Testis (tissue), 2 donors: ENCODE measurements around the gene PIRT.

Experiments
- POLR2A ChIP-seq: fragments of 450-650 bp; IDR thresholded peaks from one replicate; pipeline ENCODE4 v1.6.1; 2017; ENCODE audit warnings: antibody characterized with exemption, mild to moderate bottlenecking, moderate library complexity
- TF ChIP-seq, protein P1 (sequence below), 3 experiments: fragments of 450-650 bp in 2 of 3; fragments of 200-600 bp in 1 of 3; sonication (generic) in 1 of 3; IDR thresholded peaks; one replicate each; pipeline ENCODE4 v1.5.1; 2016 to 2019; ENCODE audit warnings: antibody characterized with exemption in 3 of 3, mild to moderate bottlenecking in 2 of 3, moderate library complexity in 1 of 3

DNA sequence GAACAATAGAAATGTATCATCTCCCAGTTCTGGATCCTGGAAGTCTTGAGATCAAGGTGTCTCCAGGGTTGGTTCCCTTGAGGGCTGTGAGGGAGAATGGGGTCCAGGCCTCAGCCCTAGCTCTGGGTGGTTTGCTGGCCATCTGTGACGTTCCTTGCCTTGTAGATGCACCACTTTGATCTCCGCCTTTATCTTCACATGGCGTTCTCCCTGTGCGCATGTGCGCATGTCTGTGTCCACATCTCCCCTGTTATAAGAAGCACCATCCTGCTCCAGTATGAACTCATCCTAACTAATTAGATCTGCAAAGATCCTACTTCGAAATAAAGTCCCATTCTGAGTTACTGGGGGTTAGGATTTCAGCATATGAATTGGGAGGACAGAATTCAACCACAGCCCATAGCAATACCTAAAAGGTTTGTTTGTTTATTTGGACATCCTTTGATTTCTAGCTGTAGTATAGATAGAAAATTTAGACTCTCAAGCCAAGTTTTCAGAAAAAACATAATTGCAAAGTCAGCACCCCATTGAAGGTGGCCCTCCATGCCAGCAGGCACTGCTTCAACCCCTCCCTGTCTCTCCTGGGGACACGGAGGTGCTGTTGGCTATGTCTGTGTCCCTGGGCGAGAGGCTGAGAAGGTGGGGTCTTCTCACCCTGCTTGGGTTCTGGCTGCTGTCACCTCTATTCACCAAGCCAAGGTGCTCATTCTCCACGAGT, 31.2 kb downstream of the PIRT start:
- TF ChIP-seq, protein P1, sequence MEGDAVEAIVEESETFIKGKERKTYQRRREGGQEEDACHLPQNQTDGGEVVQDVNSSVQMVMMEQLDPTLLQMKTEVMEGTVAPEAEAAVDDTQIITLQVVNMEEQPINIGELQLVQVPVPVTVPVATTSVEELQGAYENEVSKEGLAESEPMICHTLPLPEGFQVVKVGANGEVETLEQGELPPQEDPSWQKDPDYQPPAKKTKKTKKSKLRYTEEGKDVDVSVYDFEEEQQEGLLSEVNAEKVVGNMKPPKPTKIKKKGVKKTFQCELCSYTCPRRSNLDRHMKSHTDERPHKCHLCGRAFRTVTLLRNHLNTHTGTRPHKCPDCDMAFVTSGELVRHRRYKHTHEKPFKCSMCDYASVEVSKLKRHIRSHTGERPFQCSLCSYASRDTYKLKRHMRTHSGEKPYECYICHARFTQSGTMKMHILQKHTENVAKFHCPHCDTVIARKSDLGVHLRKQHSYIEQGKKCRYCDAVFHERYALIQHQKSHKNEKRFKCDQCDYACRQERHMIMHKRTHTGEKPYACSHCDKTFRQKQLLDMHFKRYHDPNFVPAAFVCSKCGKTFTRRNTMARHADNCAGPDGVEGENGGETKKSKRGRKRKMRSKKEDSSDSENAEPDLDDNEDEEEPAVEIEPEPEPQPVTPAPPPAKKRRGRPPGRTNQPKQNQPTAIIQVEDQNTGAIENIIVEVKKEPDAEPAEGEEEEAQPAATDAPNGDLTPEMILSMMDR (IDR thresholded peaks at IDR 0.05) = no peak
- TF ChIP-seq POLR2A = no peak
